Measurements from ENCODE around the gene THAP12.
A peak's percentile ranks its signal among the peaks of the same experiment; 100 is the strongest.
"Not testable (repeated sequence)": the region's sequence is repeated elsewhere in the genome, so short reads cannot be mapped to it uniquely, and the experiment has no call there.

The THAP12 gene

DNA sequence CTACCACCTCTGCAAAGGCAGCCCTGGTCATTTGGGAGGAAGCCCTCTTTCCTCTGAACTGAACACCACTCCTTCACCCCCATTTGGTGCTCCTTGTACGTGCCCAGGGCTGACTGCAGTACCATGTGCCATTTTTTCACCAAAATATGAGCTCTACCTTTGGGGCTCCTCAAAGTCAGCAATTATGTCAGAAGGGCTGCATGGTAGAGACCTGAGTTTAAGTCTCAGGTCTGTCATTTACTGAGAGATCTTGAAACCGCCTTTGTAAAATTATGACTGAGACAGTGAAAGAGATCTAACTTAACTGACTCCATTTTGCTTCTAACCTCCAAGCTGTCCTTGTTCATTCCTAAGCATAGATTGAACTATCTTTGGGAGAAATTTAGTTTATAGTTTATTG lies 58.0 kb downstream of the THAP12 start:
- DNase-seq (ENCODE audit: low read depth), result no peak
- TF ChIP-seq, protein P1, sequence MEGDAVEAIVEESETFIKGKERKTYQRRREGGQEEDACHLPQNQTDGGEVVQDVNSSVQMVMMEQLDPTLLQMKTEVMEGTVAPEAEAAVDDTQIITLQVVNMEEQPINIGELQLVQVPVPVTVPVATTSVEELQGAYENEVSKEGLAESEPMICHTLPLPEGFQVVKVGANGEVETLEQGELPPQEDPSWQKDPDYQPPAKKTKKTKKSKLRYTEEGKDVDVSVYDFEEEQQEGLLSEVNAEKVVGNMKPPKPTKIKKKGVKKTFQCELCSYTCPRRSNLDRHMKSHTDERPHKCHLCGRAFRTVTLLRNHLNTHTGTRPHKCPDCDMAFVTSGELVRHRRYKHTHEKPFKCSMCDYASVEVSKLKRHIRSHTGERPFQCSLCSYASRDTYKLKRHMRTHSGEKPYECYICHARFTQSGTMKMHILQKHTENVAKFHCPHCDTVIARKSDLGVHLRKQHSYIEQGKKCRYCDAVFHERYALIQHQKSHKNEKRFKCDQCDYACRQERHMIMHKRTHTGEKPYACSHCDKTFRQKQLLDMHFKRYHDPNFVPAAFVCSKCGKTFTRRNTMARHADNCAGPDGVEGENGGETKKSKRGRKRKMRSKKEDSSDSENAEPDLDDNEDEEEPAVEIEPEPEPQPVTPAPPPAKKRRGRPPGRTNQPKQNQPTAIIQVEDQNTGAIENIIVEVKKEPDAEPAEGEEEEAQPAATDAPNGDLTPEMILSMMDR (IDR thresholded peaks at IDR 0.05; ENCODE audit: low read depth, low read length, missing control alignments), result no peak
- no peak overlapping the region for H3K4me3 ChIP-seq (ENCODE audit: low read depth, low read length)

DNA sequence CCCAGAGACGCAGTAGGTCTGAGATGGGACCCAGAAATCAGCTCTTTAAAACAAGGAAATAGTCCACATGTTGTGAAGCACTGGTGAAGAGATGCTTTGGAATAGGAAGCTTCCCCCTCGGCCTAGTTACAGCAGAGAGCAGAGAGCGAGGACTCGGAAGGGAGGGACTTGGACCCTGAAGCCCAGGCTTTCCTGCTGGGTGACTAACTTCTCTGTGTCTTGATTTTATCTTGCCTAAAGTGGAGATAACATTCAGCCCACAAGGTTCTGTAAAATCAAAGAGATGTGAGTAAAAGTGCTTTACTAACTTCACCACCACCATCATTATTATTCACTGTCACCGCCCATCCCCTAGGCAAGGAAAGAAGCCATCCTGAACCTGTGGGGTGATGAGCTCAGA lies 58.4 kb downstream of the THAP12 start:
- TF ChIP-seq, protein P1 (IDR thresholded peaks at IDR 0.05; ENCODE audit: low read depth, low read length, missing control alignments), result no peak
- H3K4me3 ChIP-seq (ENCODE audit: low read depth, low read length), result no peak overlapping the region
- no peak for DNase-seq (ENCODE audit: low read depth)

DNA sequence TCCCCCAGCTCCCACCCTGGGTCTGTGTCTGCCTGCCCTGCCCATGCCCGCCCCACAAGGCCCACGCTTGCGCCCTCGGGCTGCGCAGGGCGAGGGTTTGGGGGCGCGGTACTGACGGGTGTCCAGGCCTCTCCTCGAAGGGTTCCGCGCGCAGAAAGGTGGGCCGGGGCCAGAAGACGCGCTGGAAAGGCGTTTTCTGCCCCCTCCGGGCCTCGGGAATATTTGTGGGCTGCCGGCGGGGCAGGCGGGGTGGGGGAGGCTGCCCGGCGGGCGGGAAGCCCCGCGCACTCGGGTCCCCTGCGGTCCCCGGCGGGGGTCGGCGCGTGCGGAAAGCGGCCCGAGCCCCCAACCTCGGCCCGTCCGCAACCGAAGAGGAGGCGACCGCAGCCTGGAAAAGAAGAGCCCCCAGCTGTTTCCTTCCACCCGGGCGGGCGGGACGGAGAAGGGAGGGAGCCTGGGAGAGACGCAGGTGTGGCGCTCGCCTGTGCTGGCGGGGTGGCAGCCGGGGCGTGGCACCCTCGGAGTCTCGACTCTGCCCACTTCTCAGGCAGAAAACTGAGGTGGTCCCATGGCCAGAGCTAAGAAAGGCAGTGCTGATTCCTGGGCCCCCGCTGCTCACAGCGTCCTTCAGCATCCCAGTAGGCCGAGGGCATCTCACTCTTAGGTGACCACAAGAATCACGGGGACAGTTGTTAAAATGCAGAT lies 59.0 kb downstream of the THAP12 start:
- DNase-seq (ENCODE audit: low read depth), result no peak
- no peak overlapping the region for H3K4me3 ChIP-seq (ENCODE audit: low read depth, low read length)
- TF ChIP-seq, protein P1 (IDR thresholded peaks at IDR 0.05; ENCODE audit: low read depth, low read length, missing control alignments), result no peak

DNA sequence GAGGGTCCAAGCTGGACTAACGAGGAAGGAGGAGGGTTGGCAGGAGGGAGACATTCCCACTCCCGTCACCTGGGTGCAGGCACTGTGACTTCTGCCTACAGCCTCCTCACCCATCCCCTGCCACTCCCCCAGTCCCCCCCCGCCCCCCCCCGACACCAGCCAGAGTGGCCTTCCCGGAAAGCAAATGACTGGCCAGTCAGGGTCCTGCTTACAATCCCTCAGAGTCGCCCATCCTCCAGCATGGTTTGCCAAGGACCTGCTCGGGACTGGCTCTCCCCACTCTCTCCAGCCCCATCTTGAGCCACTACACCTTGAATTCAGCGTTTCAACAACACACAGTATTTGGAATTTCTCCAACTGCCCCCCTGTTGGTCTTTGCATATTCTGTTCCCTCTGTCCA lies 59.6 kb downstream of the THAP12 start:
- DNase-seq (ENCODE audit: low read depth), result no peak
- no peak overlapping the region for H3K4me3 ChIP-seq (ENCODE audit: low read depth, low read length)
- TF ChIP-seq, protein P1 (IDR thresholded peaks at IDR 0.05; ENCODE audit: low read depth, low read length, missing control alignments), result no peak

DNA sequence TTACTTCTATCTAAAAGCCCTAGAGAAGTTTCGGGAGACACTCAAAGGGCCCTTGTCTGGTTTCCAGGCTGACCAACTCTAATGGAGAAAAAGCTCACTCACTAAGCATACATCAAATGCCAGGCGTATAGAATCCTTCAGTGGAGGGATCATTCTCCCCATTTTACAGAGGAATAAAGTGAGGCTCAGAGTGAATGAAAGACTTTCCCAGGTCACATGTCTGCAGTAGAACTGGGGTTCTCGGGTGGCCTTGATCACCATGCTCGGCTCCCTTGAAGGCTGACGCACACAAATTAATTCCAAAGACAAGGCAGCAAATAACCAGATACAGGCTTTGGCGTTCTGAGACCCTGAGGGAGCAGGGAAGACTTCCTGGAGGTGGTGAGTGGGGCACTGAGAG lies 60.0 kb downstream of the THAP12 start:
- DNase-seq (ENCODE audit: low read depth), result no peak
- TF ChIP-seq, protein P1 (IDR thresholded peaks at IDR 0.05; ENCODE audit: low read depth, low read length, missing control alignments), result no peak
- H3K4me3 ChIP-seq (ENCODE audit: low read depth, low read length), result no peak overlapping the region

DNA sequence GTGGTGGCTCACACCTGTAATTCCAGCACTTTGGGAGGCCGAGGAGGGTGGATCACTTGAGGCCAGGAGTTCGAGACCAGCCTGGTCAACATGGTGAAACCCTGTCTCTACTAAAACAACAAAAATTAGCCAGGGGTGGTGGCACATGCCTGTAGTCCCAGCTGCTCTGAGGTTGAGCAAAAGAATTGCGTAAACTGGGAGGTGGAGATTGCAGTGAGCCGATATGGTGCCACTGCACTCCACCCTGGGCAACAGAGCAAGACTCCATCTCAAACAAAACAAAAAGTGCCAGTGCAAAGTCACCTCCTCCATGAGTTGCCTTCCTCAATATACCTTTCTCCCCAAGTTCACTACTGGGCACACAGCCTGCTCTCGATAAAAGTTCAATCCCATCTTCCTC lies 61.1 kb downstream of the THAP12 start:
- DNase-seq (ENCODE audit: low read depth); H3K4me3 ChIP-seq (ENCODE audit: low read depth, low read length): not testable (repeated sequence)

DNA sequence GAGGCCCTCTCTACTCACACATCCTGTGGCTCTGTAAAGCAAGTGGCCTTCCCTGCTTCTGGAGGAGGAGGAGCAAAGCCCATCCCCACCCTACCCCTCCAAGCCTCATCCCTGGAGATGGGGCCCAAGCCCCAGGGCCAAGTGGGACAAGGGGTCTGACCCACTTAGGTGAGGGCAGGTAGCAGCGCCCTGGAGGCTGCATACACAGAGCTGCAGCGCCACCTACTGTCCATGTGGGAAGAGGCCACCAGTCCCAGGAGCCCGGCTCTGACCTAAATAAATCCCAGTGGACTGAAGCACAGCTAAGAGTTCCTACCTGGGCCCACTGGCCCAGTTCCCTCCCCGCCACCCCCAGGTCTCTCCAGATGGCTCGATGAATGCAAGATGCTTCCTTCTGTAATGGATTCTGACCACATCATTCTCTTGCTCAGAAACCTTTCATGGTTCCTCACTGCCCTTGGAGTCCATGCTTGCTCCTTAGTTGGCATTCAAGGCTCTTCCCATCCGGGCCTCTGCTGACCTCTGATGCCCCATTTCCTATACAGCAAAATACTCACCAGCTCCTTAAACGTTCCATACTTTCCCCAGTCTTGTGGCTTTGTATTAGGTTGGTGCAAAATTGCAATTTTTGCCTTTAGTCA lies 62.1 kb downstream of the THAP12 start:
- DNase-seq (ENCODE audit: low read depth), result peak; percentile 43
- H3K4me3 ChIP-seq (ENCODE audit: low read depth, low read length), result no peak overlapping the region
- TF ChIP-seq, protein P1 (IDR thresholded peaks at IDR 0.05; ENCODE audit: low read depth, low read length, missing control alignments), result peak; percentile 95

All from GM12864 (cell line).